Ascending aorta (tissue), 2 donors: Measurements from ENCODE around the gene TRAPPC14. TPM values are rescaled to one million over a fixed set of nuclear protein-coding genes. Genes with fewer than 3 reads are reported as not detected.

Experiments
- DNase-seq, 2 donors: peaks; one replicate each; pipeline ENCODE4 v3.0.0-alpha.2; 2019; ENCODE audit warnings: low spot score in 2 of 2
- H3K27ac ChIP-seq, 2 donors: fragments of 200-600 bp; sonication (generic); one replicate each; pipeline ENCODE4 v1.5.1; 2016 to 2017; ENCODE audit warnings: mild to moderate bottlenecking in 1 of 2
- H3K27me3 ChIP-seq: fragments of 200-600 bp; sonication (generic); one replicate; pipeline ENCODE4 v1.5.1; 2017
- H3K36me3 ChIP-seq, 2 donors: fragments of 200-600 bp; sonication (generic); one replicate each; pipeline ENCODE4 v1.5.1; 2016
- H3K4me1 ChIP-seq, 2 donors: fragments of 200-600 bp; sonication (generic); one replicate each; pipeline ENCODE4 v1.5.1; 2016 to 2017; ENCODE audit warnings: mild to moderate bottlenecking in 1 of 2
- H3K4me3 ChIP-seq, 2 donors: fragments of 200-600 bp; sonication (generic); one replicate each; pipeline ENCODE4 v1.5.1; 2016 to 2017; ENCODE audit warnings: mild to moderate bottlenecking in 1 of 2
- H3K9me3 ChIP-seq, 2 donors: fragments of 200-600 bp; sonication (generic); one replicate each; pipeline ENCODE4 v1.5.1; 2016
- CTCF ChIP-seq, 3 experiments: fragments of 200-600 bp in 2 of 3; fragments of 450-650 bp in 1 of 3; sonication (generic) in 2 of 3; IDR thresholded peaks; one replicate each; pipeline ENCODE4 v1.5.1; 2016 to 2019; ENCODE audit warnings: antibody characterized with exemption in 3 of 3, mild to moderate bottlenecking in 1 of 3, moderate library complexity in 1 of 3
- intact Hi-C: fragments of 100-400 bp; cut with DNase I; formaldehyde crosslinking; loops from one replicate; pipeline ENCODE4 v1.15.1; 2023
- total RNA-seq: library from RNA; depleted of rRNA; stranded (reverse); fragments of >200 nt; gene quantifications from one replicate; pipeline ENCODE4 v1.1.0, GENCODE V29; 2016

The TRAPPC14 gene
- total RNA-seq, 1 donor from 2014 or later, result 22.0 TPM

GRCh38 chr7:100107125-100107737, 51.3 kb downstream of the TRAPPC14 start:
- H3K27me3 ChIP-seq, result no peaks in the 10 kb centered on the region
- TF ChIP-seq CTCF (IDR thresholded peaks at IDR 0.05), result no peak
- no peak overlapping the region for H3K27ac ChIP-seq
- intact Hi-C loops, result no loop called here
- DNase-seq, result no peak
- peaks cover 64 to 79% of the 10 kb centered on the region in 2 donors for H3K36me3 ChIP-seq
- H3K4me1 ChIP-seq, result no peaks in the 10 kb centered on the region
- H3K9me3 ChIP-seq, result no peaks in the 10 kb centered on the region
- no peak overlapping the region for H3K4me3 ChIP-seq

DNA sequence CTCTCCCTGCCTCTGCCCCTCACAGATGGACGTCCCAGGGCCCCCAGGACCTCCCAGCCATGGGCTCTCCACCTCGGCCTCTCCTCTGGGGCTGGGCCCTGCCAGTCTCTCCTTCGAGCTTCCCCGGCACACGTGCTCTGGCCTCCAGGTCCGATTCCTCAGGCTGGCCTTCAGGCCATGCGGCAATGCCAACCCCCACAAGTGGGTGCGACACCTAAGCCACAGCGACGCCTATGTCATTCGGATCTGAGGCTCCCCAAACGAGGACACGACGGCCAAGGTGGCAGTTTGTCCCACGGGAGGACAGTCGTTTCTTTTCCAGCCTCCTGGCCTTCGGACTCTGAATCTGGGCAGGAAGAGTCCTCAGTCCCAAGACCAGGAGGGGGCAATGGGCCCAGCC, 51.9 kb downstream of the TRAPPC14 start:
- intact Hi-C loops, result no loop called here

DNA sequence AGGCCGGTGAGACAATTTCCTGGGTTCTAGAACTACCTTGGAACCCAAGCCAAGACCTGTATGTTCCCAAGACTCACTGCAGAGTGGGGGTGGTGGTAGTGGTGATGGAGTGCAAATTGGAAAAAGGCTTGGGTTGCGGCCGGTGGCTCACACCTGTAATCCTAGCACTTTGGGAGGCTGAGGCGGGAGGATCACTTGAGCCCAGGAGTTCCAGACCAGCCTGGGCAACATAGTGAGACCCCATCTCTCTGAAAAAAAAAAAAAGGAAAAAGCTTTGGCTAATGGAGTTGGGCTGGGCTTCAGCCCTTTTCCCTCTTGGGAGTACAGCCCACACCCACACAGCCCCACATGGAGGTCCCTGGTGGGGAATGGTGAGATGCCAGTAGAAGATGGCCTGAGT, 53.0 kb downstream of the TRAPPC14 start:
- Histone ChIP-seq H3K27ac (no peak overlapping the region), H3K4me3 (no peak overlapping the region), H3K4me1 (peaks cover 0 to 3% of the 10 kb centered on the region in 2 donors), H3K36me3 (peaks cover 50 to 62% of the 10 kb centered on the region in 2 donors), H3K9me3 (no peaks in the 10 kb centered on the region), H3K27me3 (no peaks in the 10 kb centered on the region)
- TF ChIP-seq CTCF (IDR thresholded peaks at IDR 0.05), result no peak
- DNase-seq, result no peak
- intact Hi-C loops, result no loop called here

More for the DNA sequence above, 51.9 kb downstream of the TRAPPC14 start:
- Histone ChIP-seq H3K36me3 (peaks cover 58 to 73% of the 10 kb centered on the region in 2 donors), H3K27ac (no peak overlapping the region), H3K4me1 (no peaks in the 10 kb centered on the region), H3K27me3 (no peaks in the 10 kb centered on the region), H3K4me3 (no peak overlapping the region), H3K9me3 (no peaks in the 10 kb centered on the region)
- no peak for DNase-seq
- TF ChIP-seq CTCF (IDR thresholded peaks at IDR 0.05), result no peak

Other genes starting within 250 kb of the TRAPPC14 start
- gene TRIM4, start 239.2 kb downstream of the TRAPPC14 start, total RNA-seq, result 12.7 TPM
- gene GJC3, start 229.1 kb downstream of the TRAPPC14 start, total RNA-seq, result not detected
- not detected for gene AZGP1, start 182.7 kb downstream of the TRAPPC14 start, total RNA-seq
- 19.9 TPM for gene ZKSCAN1, start 143.1 kb downstream of the TRAPPC14 start, total RNA-seq
- gene ZSCAN21, start 108.9 kb downstream of the TRAPPC14 start, total RNA-seq, result 58.5 TPM
- 6.9 TPM for gene ZNF3, start 77.0 kb downstream of the TRAPPC14 start, total RNA-seq
- 18.1 TPM for gene COPS6, start 69.8 kb downstream of the TRAPPC14 start, total RNA-seq
- gene MCM7, start 57.3 kb downstream of the TRAPPC14 start, total RNA-seq, result 52.2 TPM
- 29.6 TPM for gene AP4M1, start 57.1 kb downstream of the TRAPPC14 start, total RNA-seq
- 103 TPM for gene TAF6, start 39.4 kb downstream of the TRAPPC14 start, total RNA-seq
- 1.4 TPM for gene CNPY4, start 39.1 kb downstream of the TRAPPC14 start, total RNA-seq
- gene MBLAC1, start 31.8 kb downstream of the TRAPPC14 start, total RNA-seq, result not detected
- gene LAMTOR4, start 9.8 kb downstream of the TRAPPC14 start, total RNA-seq, result 131 TPM
- gene GAL3ST4, start 9.9 kb upstream of the TRAPPC14 start, total RNA-seq, result 3.5 TPM
- not detected for gene GPC2, start 18.7 kb upstream of the TRAPPC14 start, total RNA-seq
- gene STAG3, start 19.2 kb upstream of the TRAPPC14 start, total RNA-seq, result not detected
- gene PVRIG, start 61.2 kb upstream of the TRAPPC14 start, total RNA-seq, result 27.8 TPM
- gene SPDYE3, start 149.0 kb upstream of the TRAPPC14 start, total RNA-seq, result not detected
- 67.2 TPM for gene PILRB, start 199.4 kb upstream of the TRAPPC14 start, total RNA-seq
- gene PILRA, start 214.8 kb upstream of the TRAPPC14 start, total RNA-seq, result 25.8 TPM